GM12875 (cell line): Measurements from ENCODE around the gene ITPR3.

ENCODE experiments used
- H3K4me3 ChIP-seq: one replicate; pipeline ENCODE4 v1.5.1; 2011; ENCODE audit warnings: low read depth, low read length, control low read depth
- CTCF ChIP-seq: IDR thresholded peaks from 2 replicates; pipeline ENCODE4 v1.5.1; 2011; ENCODE audit warnings: low read depth, mild to moderate bottlenecking, control low read depth, inconsistent platforms, low read length, moderate library complexity, borderline replicate concordance; ENCODE audit not compliant: insufficient read depth

Gene ITPR3

GRCh38 chr6:33661106-33661838, 40.1 kb downstream of the ITPR3 start:
- no peak for TF ChIP-seq CTCF
- no peak overlapping the region for H3K4me3 ChIP-seq

GRCh38 chr6:33662318-33662717, 41.2 kb downstream of the ITPR3 start:
- no peak for TF ChIP-seq CTCF
- no peak overlapping the region for H3K4me3 ChIP-seq

GRCh38 chr6:33663028-33663427, 41.9 kb downstream of the ITPR3 start:
- no peak overlapping the region for H3K4me3 ChIP-seq

GRCh38 chr6:33663727-33664449, 42.8 kb downstream of the ITPR3 start:
- H3K4me3 ChIP-seq, result no peak overlapping the region
- TF ChIP-seq CTCF, result no peak

More at GRCh38 chr6:33663028-33663427, 41.9 kb downstream of the ITPR3 start:
- TF ChIP-seq CTCF, result no peak

- no peak for TF ChIP-seq CTCF
- no peak overlapping the region for H3K4me3 ChIP-seq
Measured at GRCh38 chr6:33664506-33665057, 43.5 kb downstream of the ITPR3 start.

GRCh38 chr6:33665957-33666356, 44.8 kb downstream of the ITPR3 start:
- TF ChIP-seq CTCF, result no peak

More at GRCh38 chr6:33665957-33666356, 44.8 kb downstream of the ITPR3 start:
- no peak overlapping the region for H3K4me3 ChIP-seq
